Right atrium auricular region (tissue), 2 donors: Measurements from ENCODE around the gene PSMB10. TPM values are rescaled to one million over a fixed set of nuclear protein-coding genes. Genes with fewer than 3 reads are reported as not detected.
A peak's percentile ranks its signal among the peaks of the same experiment; 100 is the strongest.
"Not testable (repeated sequence)": the region's sequence is repeated elsewhere in the genome, so short reads cannot be mapped to it uniquely, and the experiment has no call there.

Experiments
- DNase-seq: peaks from one replicate; pipeline ENCODE4 v3.0.0-alpha.2; 2019; ENCODE audit warnings: low spot score
- H3K27ac ChIP-seq, 2 donors: fragments of 200-600 bp; sonication (generic); 1 replicate in 1 of 2; 2 replicates in 1 of 2; pipeline ENCODE4 v1.5.1; 2016 to 2019
- H3K27me3 ChIP-seq, 2 donors: fragments of 200-600 bp; sonication (generic); one replicate each; pipeline versions ENCODE4 v1.5.1 to v1.6.0; 2017 to 2019
- H3K36me3 ChIP-seq: fragments of 200-600 bp; sonication (generic); one replicate; pipeline ENCODE4 v1.5.1; 2016
- H3K4me1 ChIP-seq, 2 donors: fragments of 200-600 bp; sonication (generic); one replicate each; pipeline versions ENCODE4 v1.5.1 to v1.6.0; 2017 to 2019
- H3K4me3 ChIP-seq, 2 donors: fragments of 200-600 bp; sonication (generic); 1 replicate in 1 of 2; 2 replicates in 1 of 2; pipeline ENCODE4 v1.5.1; 2017 to 2019; ENCODE audit warnings: mild to moderate bottlenecking in 1 of 2, moderate library complexity in 1 of 2
- H3K9me3 ChIP-seq, 2 donors: fragments of 200-600 bp; sonication (generic); one replicate each; pipeline ENCODE4 v1.5.1; 2019
- total RNA-seq, 2 donors: library from RNA; depleted of rRNA; stranded (reverse); fragments of >200 nt; gene quantifications; one replicate each; pipeline ENCODE4 v1.1.0, GENCODE V29; 2016
- TF ChIP-seq, protein P1 (sequence below), 2 donors: fragments of 200-600 bp; sonication (generic); IDR thresholded peaks; one replicate each; pipeline ENCODE4 v1.5.1; 2019; ENCODE audit warnings: antibody characterized with exemption in 2 of 2

PSMB10 gene
- total RNA-seq, 2 donors from 2014 or later = 37.3 to 38.4 TPM

DNA sequence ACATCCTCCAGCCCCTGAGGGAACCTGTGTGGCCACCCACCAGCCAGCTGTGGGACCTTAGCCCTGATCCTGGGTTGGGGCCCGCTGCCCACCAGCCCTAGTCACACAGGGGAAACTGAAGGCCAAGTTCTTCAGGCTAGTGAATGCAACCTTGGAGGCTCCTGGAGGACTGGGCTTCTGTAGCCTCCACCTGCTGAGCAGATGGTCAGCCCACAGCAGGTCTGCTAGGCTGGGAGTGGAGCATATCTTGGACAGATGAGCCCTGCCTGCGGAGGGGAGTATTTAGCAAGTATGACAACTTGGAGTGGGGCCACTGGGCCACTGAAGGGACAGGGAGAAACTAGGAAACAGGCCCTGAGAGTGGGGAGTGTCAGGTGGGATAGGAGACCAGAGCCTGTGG, 39.6 kb upstream of the PSMB10 start:
- Histone ChIP-seq H3K4me3 (no peak overlapping the region), H3K27me3 (no peaks in the 10 kb centered on the region), H3K27ac (no peak overlapping the region), H3K9me3 (no peaks in the 10 kb centered on the region), H3K4me1 (no peaks in the 10 kb centered on the region), H3K36me3 (no peaks in the 10 kb centered on the region)
- no peak for DNase-seq
- TF ChIP-seq, protein P1, sequence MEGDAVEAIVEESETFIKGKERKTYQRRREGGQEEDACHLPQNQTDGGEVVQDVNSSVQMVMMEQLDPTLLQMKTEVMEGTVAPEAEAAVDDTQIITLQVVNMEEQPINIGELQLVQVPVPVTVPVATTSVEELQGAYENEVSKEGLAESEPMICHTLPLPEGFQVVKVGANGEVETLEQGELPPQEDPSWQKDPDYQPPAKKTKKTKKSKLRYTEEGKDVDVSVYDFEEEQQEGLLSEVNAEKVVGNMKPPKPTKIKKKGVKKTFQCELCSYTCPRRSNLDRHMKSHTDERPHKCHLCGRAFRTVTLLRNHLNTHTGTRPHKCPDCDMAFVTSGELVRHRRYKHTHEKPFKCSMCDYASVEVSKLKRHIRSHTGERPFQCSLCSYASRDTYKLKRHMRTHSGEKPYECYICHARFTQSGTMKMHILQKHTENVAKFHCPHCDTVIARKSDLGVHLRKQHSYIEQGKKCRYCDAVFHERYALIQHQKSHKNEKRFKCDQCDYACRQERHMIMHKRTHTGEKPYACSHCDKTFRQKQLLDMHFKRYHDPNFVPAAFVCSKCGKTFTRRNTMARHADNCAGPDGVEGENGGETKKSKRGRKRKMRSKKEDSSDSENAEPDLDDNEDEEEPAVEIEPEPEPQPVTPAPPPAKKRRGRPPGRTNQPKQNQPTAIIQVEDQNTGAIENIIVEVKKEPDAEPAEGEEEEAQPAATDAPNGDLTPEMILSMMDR (IDR thresholded peaks at IDR 0.05) = no peak

DNA sequence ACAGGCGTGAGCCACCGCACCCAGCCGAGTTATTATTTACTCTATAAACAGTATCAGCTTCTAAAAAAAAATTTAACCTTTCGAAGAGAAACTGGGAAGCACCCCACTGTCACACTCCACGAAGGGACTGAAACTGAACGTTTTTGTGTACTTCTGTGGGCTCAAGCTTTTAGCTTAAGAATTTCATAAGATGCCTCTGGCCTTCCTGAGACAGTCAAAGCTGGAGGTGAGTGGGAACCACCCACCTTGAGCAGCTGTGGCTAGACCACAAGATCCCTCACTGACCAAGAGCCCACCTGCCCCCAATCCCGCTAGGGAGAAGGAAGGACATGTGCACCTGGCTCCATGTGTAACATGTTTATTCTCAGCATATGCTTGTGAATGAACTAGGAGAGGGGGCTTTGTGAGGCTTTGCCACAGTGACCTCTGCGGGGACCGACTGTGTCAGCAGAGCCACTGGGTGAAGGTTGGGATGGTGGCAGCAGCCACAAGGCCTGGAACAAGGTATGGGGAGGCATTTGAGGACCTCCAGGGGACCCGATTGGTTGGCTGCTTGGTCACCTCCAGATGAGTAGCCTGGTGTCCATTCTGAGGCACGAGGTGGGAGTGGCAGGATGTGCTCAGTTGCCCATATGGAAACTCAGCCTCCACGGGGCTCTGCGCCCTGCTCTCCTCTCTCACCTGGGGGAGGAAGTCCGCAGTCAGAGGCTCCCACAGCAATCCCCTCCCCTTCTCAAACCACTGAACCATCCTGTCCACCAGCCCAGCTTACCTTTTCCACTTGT, 38.9 kb upstream of the PSMB10 start:
- H3K27ac ChIP-seq = no peak overlapping the region
- no peak for DNase-seq
- no peaks in the 10 kb centered on the region for H3K9me3 ChIP-seq
- no peaks in the 10 kb centered on the region for H3K36me3 ChIP-seq
- no peak overlapping the region for H3K4me3 ChIP-seq
- TF ChIP-seq, protein P1 (IDR thresholded peaks at IDR 0.05) = no peak
- H3K4me1 ChIP-seq = no peaks in the 10 kb centered on the region
- no peaks in the 10 kb centered on the region for H3K27me3 ChIP-seq

DNA sequence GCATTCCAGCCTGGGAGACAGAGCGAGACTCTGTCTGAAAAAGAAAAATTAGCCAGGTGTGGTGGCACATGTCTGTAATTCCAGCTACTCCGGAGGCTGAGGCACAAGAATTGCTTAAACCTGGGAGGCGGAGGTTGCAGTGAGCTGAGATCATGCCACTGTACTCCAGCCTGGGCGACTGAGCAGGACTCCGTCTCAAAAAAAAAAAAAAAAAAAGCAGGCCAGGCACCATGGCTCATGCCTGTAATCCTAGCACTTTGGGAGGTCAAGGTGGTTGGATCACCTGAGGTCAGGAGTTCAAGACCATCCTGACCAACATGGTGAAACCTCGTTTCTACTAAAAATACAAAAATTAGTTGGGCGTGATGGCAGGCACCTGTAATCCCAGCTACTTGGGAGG, 35.6 kb upstream of the PSMB10 start:
- H3K4me3 ChIP-seq, H3K27ac ChIP-seq, H3K9me3 ChIP-seq, H3K36me3 ChIP-seq, DNase-seq, H3K27me3 ChIP-seq: not testable (repeated sequence)
- H3K4me1 ChIP-seq = peaks cover 0 to 12% of the 10 kb centered on the region in 2 donors

DNA sequence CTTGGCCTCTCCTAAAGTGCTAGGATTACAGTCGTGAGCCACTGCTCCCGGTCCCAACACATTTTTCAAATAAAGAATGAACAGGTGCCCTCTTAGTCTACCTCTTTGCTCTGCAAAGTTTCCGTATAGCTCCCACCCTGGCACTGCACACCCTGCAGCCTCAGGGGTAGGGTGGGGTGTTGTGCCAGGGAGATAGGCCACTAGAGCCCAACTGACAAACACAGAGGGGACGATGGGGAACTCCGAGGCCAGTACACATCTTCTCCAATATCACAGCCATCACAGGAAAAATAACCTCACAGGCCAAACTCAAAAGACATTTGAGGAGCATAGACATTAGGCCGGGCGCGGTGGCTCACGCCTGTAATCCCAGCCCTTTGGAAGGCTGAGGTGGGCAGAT, 34.5 kb upstream of the PSMB10 start:
- H3K4me3 ChIP-seq = no peak overlapping the region
- TF ChIP-seq, protein P1 (IDR thresholded peaks at IDR 0.05) = no peak
- H3K27me3 ChIP-seq = no peaks in the 10 kb centered on the region
- H3K27ac ChIP-seq = no peak overlapping the region
- peaks cover 0 to 24% of the 10 kb centered on the region in 2 donors for H3K4me1 ChIP-seq
- no peaks in the 10 kb centered on the region for H3K36me3 ChIP-seq
- no peaks in the 10 kb centered on the region for H3K9me3 ChIP-seq
- no peak for DNase-seq

DNA sequence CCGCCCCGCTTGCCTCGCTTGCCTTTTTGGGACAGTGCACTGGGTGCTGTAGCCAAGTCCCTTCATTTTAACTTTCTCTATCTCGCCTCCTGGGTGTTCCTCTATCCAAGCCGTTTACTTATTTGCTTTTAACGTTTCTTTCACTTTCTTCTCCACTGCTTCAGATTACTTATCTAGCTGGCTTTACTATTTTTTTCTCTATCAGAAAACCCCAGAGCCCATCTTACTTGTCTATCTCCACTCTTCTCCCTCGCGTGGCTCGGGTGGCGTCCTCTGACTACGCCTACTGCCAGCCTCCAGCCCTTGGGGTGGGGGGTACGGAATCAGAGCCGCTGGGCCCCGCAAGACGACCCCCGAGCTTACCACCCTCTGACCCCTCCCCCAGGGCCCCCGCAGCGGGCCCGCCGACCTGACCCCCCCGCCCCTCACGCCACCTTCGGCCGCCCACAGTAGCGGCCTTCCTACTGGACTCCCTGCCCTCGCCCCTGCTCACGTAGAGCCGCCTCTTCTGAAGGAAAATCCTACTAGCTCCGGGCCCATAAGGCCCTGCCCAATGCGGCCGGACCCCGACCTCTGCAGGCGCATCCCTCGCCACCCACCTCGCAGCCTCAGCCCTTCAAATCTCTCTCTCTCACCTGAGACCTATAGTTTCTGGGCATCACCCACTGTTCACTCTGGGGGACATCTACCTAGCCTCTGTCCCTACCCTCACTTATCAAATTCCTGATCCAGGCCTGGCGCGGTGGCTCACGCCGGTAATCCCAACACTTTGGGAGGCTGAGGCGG, 32.8 kb upstream of the PSMB10 start:
- Histone ChIP-seq H3K27ac (peak overlapping the region; percentile 96 to 99), H3K36me3 (peaks cover 8% of the 10 kb centered on the region), H3K27me3 (no peaks in the 10 kb centered on the region), H3K9me3 (no peaks in the 10 kb centered on the region), H3K4me3 (peak overlapping the region; percentile 88 to 99), H3K4me1 (peaks cover 0 to 40% of the 10 kb centered on the region in 2 donors)
- TF ChIP-seq, protein P1 (IDR thresholded peaks at IDR 0.05) = no peak
- DNase-seq = no peak
